Liver (tissue), 9 donors: ENCODE results near the gene CCM2. TPM values are rescaled to one million over a fixed set of nuclear protein-coding genes. Genes with fewer than 3 reads are reported as not detected.

Experiments
- DNase-seq: peaks from one replicate; pipeline ENCODE4 v3.0.0-alpha.2; 2017; ENCODE audit warnings: low spot score
- H3K27ac ChIP-seq, 2 donors: one replicate each; pipeline ENCODE4 v1.7.0; 2013; ENCODE audit warnings: inconsistent platforms in 2 of 2, low read length in 2 of 2, control low read depth in 1 of 2, low read depth in 1 of 2, mild to moderate bottlenecking in 1 of 2
- H3K27me3 ChIP-seq, 4 donors: one replicate each; pipeline versions ENCODE4 v1.6.1 to v1.7.0; 2013; ENCODE audit warnings: low read length in 3 of 4, inconsistent platforms in 1 of 4, mild to moderate bottlenecking in 1 of 4, moderate library complexity in 1 of 4; ENCODE audit not compliant: control insufficient read depth in 4 of 4, insufficient read depth in 4 of 4
- H3K36me3 ChIP-seq, 4 donors: one replicate each; pipeline versions ENCODE4 v1.6.1 to v1.7.0; 2013; ENCODE audit warnings: low read length in 3 of 4, mild to moderate bottlenecking in 3 of 4, low read depth in 1 of 4, moderate library complexity in 1 of 4; ENCODE audit not compliant: control insufficient read depth in 4 of 4, insufficient read depth in 3 of 4
- H3K4me1 ChIP-seq, 4 donors: one replicate each; pipeline versions ENCODE4 v1.6.1 to v1.7.0; 2013; ENCODE audit warnings: low read length in 3 of 4, mild to moderate bottlenecking in 3 of 4, moderate library complexity in 1 of 4; ENCODE audit not compliant: control insufficient read depth in 4 of 4, insufficient read depth in 4 of 4
- H3K4me3 ChIP-seq, 3 donors: one replicate each; pipeline versions ENCODE4 v1.6.1 to v1.7.0; 2013; ENCODE audit warnings: low read length in 3 of 3, control low read depth in 1 of 3, low read depth in 1 of 3, mild to moderate bottlenecking in 1 of 3
- H3K9ac ChIP-seq, 2 donors: one replicate each; pipeline ENCODE4 v1.7.0; 2013; ENCODE audit warnings: low read length in 2 of 2, mild to moderate bottlenecking in 2 of 2, moderate library complexity in 2 of 2, control low read depth in 1 of 2, low read depth in 1 of 2
- H3K9me3 ChIP-seq, 4 donors: one replicate each; pipeline versions ENCODE4 v1.6.1 to v1.7.0; 2013; ENCODE audit warnings: low read length in 3 of 4; ENCODE audit not compliant: control insufficient read depth in 4 of 4
- ATF3 ChIP-seq: IDR thresholded peaks from 2 replicates; pipeline ENCODE4 v1.6.1; 2016; ENCODE audit warnings: antibody characterized with exemption
- CTCF ChIP-seq: fragments of 150-350 bp; IDR thresholded peaks from 2 replicates; pipeline ENCODE4 v1.5.1; 2017; ENCODE audit warnings: improper control_type of control experiment, low read depth, low read length; ENCODE audit not compliant: missing input control
- EGR1 ChIP-seq, 2 donors: IDR thresholded peaks; 2 replicates each; pipeline ENCODE4 v1.6.1; 2016 to 2018; ENCODE audit warnings: antibody characterized with exemption in 2 of 2, low read depth in 2 of 2
- FOXA1 ChIP-seq: IDR thresholded peaks from 2 replicates; pipeline ENCODE4 v1.6.1; 2016; ENCODE audit warnings: antibody characterized with exemption
- FOXA2 ChIP-seq: IDR thresholded peaks from 2 replicates; pipeline ENCODE4 v1.6.1; 2016; ENCODE audit warnings: antibody characterized with exemption
- GABPA ChIP-seq, 2 donors: IDR thresholded peaks in 1 of 2; conservative IDR thresholded peaks in 1 of 2; 2 replicates each; pipeline ENCODE4 v1.6.1; 2016; ENCODE audit warnings: antibody characterized with exemption in 2 of 2, mild to moderate bottlenecking in 1 of 2, moderate library complexity in 1 of 2
- HNF4A ChIP-seq, 2 donors: conservative IDR thresholded peaks; 2 replicates each; pipeline ENCODE4 v1.6.1; 2016; ENCODE audit warnings: antibody characterized with exemption in 2 of 2, mild to moderate bottlenecking in 2 of 2
- HNF4G ChIP-seq: IDR thresholded peaks from 2 replicates; pipeline ENCODE4 v1.6.1; 2016; ENCODE audit warnings: antibody characterized with exemption
- JUND ChIP-seq, 2 donors: IDR thresholded peaks; 2 replicates each; pipeline ENCODE4 v1.6.1; 2016; ENCODE audit warnings: antibody characterized with exemption in 2 of 2
- NR2F2 ChIP-seq: IDR thresholded peaks from 2 replicates; pipeline ENCODE4 v1.6.1; 2016; ENCODE audit warnings: antibody characterized with exemption
- RAD21 ChIP-seq, 2 donors: IDR thresholded peaks; 2 replicates each; pipeline ENCODE4 v1.6.1; 2016; ENCODE audit warnings: antibody characterized with exemption in 2 of 2, mild to moderate bottlenecking in 2 of 2
- RXRA ChIP-seq, 2 donors: IDR thresholded peaks; 2 replicates each; pipeline ENCODE4 v1.6.1; 2017 to 2018; ENCODE audit warnings: antibody characterized with exemption in 2 of 2, mild to moderate bottlenecking in 1 of 2
- SP1 ChIP-seq: IDR thresholded peaks from 2 replicates; pipeline ENCODE4 v1.6.1; 2018; ENCODE audit warnings: antibody characterized with exemption, mild to moderate bottlenecking
- TAF1 ChIP-seq: conservative IDR thresholded peaks from 2 replicates; pipeline ENCODE4 v1.6.1; 2016; ENCODE audit warnings: antibody characterized with exemption, mild to moderate bottlenecking
- YY1 ChIP-seq: IDR thresholded peaks from 2 replicates; pipeline ENCODE4 v1.6.1; 2016; ENCODE audit warnings: antibody characterized with exemption, mild to moderate bottlenecking
- whole genome bisulfite sequencing: extraction: QIAGEN DNeasy Blood & Tissue Kit; methylation state at CpG from one replicate; pipeline ENCODE4 v1.1.7; 2013; 5-methylcytosine and 5-hydroxymethylcytosine counted together
- polyA plus RNA-seq, 2 donors: library from polyadenylated mRNA; stranded (reverse) in 1 of 2; unstranded in 1 of 2; fragments of 200-250 nt in 1 of 2; fragments of >200 nt in 1 of 2; fragmentation: Nextera tagmentation in 1 of 2; extraction: Ambion mirVana in 1 of 2; gene quantifications; one replicate each; pipeline versions ENCODE4 v1.2.1 to v1.2.3, GENCODE V29; 2013 to 2015
- total RNA-seq, 2 donors: library from RNA; depleted of rRNA; stranded (reverse); fragments of >200 nt; gene quantifications; one replicate each; pipeline ENCODE4 v1.2.3, GENCODE V29; 2014
- TF ChIP-seq, protein P1 (sequence below): IDR thresholded peaks from 2 replicates; pipeline ENCODE4 v1.6.1; 2016; ENCODE audit warnings: antibody characterized with exemption
- TF ChIP-seq, protein P2 (sequence below): IDR thresholded peaks from 2 replicates; pipeline ENCODE4 v1.6.1; 2016; ENCODE audit warnings: antibody characterized with exemption, mild to moderate bottlenecking
- donor health status: healthy.
- donor health status: healthy.
- donor health status: healthy.
- donor health status: healthy.
- donor health status: healthy.

Gene CCM2
- total and polyA plus RNA-seq, 4 donors = 26.3 to 65.0 (median 47.5) TPM

DNA sequence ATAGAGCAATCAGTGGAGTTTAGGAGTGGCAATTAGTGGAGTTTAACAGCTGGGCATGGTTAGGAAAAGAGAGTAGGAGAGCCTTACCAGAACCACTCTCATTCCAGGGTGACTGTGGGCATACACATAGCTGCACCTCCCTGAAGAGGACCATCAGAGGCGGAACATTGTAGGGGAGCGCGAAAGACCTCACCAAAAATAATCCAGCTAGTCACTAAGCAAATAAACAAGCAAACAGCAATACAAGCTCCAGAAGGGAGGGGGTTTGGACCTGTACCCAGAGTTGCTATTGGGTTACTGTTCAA is 92.9 kb downstream of the CCM2 start:
- Histone ChIP-seq H3K9ac (no peak overlapping the region), H3K9me3 (no peaks in the 10 kb centered on the region), H3K4me1 (peaks cover 0 to 3% (median 0%) of the 10 kb centered on the region in 4 donors), H3K27me3 (peaks cover 0 to 3% (median 0%) of the 10 kb centered on the region in 4 donors), H3K36me3 (no peaks in the 10 kb centered on the region), H3K4me3 (no peak overlapping the region), H3K27ac (no peak overlapping the region)
- TF ChIP-seq, protein P1, sequence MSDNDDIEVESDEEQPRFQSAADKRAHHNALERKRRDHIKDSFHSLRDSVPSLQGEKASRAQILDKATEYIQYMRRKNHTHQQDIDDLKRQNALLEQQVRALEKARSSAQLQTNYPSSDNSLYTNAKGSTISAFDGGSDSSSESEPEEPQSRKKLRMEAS = no peak
- TF ChIP-seq NR2F2 (no peak), JUND (IDR thresholded peaks at IDR 0.05) (no peak), RAD21 (IDR thresholded peaks at IDR 0.05) (no peak), SP1 (no peak), ATF3 (no peak), RXRA (IDR thresholded peaks at IDR 0.05) (no peak), HNF4A (conservative IDR thresholded peaks at IDR 0.05) (no peak), TAF1 (no peak), FOXA2 (no peak), GABPA (IDR thresholded peaks at IDR 0.05 in 1 of 2, conservative IDR thresholded peaks at IDR 0.05 in 1 of 2) (no peak), EGR1 (IDR thresholded peaks at IDR 0.05; ENCODE audit: low read depth in 2 of 2) (no peak), YY1 (no peak), CTCF (no peak), FOXA1 (no peak), HNF4G (no peak)
- DNase-seq = no peak
- WGBS = 77% methylated on average over 3 of the region's 3 CpGs

DNA sequence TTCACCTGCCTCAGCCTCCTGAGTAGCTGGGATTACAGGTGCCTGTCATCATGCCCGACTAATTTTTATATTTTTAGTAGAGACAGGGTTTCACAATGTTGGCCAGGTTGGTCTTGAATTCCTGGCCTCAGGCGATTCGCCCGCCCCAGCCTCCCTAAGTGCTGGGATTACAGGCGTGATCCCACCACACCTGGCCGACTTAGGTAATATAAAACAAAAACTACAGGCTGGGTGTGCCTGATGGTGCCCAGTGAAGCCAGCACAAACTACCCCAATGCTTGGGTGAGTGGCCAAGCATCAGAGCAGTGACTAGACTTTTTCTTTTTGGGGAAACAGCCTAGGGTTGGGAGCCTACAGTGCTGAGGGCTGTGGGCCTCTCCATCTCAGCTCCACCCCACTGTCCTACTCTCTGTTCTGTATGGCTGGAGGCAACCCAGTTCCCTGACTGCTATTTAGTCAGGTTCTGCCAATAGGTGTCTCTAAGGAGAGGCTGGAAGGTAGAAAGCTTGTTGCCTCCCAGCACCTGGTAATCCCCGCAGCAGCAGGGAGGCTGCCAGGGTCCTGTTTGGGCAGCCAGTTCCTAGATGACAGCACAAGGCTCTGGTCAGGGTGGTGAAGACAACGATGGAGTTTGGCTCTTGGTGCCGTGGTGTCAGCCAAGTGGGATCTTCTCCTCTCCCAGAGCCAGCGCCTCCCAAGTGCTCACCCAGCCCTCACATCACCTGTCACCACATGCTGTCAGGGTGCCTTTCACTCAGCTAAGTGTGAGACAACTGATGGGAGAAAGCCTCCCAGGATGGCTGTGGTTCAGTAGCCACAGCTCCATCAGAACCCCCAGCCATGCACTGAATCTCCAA is 99.2 kb downstream of the CCM2 start:
- TF ChIP-seq CTCF (no peak), SP1 (no peak), GABPA (IDR thresholded peaks at IDR 0.05 in 1 of 2, conservative IDR thresholded peaks at IDR 0.05 in 1 of 2) (no peak), TAF1 (no peak), YY1 (no peak), FOXA2 (no peak)
- TF ChIP-seq, protein P1 = no peak
- TF ChIP-seq, protein P2, sequence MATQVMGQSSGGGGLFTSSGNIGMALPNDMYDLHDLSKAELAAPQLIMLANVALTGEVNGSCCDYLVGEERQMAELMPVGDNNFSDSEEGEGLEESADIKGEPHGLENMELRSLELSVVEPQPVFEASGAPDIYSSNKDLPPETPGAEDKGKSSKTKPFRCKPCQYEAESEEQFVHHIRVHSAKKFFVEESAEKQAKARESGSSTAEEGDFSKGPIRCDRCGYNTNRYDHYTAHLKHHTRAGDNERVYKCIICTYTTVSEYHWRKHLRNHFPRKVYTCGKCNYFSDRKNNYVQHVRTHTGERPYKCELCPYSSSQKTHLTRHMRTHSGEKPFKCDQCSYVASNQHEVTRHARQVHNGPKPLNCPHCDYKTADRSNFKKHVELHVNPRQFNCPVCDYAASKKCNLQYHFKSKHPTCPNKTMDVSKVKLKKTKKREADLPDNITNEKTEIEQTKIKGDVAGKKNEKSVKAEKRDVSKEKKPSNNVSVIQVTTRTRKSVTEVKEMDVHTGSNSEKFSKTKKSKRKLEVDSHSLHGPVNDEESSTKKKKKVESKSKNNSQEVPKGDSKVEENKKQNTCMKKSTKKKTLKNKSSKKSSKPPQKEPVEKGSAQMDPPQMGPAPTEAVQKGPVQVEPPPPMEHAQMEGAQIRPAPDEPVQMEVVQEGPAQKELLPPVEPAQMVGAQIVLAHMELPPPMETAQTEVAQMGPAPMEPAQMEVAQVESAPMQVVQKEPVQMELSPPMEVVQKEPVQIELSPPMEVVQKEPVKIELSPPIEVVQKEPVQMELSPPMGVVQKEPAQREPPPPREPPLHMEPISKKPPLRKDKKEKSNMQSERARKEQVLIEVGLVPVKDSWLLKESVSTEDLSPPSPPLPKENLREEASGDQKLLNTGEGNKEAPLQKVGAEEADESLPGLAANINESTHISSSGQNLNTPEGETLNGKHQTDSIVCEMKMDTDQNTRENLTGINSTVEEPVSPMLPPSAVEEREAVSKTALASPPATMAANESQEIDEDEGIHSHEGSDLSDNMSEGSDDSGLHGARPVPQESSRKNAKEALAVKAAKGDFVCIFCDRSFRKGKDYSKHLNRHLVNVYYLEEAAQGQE = no peak
- Histone ChIP-seq H3K4me3 (no peak overlapping the region), H3K27ac (no peak overlapping the region), H3K36me3 (peaks cover 31 to 53% (median 47%) of the 10 kb centered on the region in 4 donors), H3K9ac (no peak overlapping the region), H3K27me3 (no peaks in the 10 kb centered on the region), H3K9me3 (no peaks in the 10 kb centered on the region), H3K4me1 (no peaks in the 10 kb centered on the region)
- 85% methylated on average over 10 of the region's 10 CpGs for WGBS
- no peak for DNase-seq
